HTERT RPE-1 (cell line): Measurements from ENCODE around the gene OR56A5.

Experiments used
- in situ Hi-C: fragments of 300-500 bp; cut with MboI; formaldehyde crosslinking; loops from 4 replicates; pipeline ENCODE4 v1.14.3; 2020; ENCODE audit warnings: low sequenced_read_pairs

Gene OR56A5

GRCh38 chr11:5933116-5933515 lies 35.2 kb downstream of the OR56A5 start:
- in situ Hi-C loops, result no loop called here

- in situ Hi-C loops, result no loop called here
These were observed 35.6 kb downstream of the OR56A5 start for GRCh38 chr11:5932671-5933070.

- in situ Hi-C loops, result no loop called here
These were observed 37.2 kb downstream of the OR56A5 start for GRCh38 chr11:5931061-5931460.

- in situ Hi-C loops, result no loop called here
These were observed 37.7 kb downstream of the OR56A5 start for GRCh38 chr11:5930614-5931013.

GRCh38 chr11:5929571-5930368 lies 38.5 kb downstream of the OR56A5 start:
- in situ Hi-C loops, result no loop called here

GRCh38 chr11:5928811-5929210 lies 39.5 kb downstream of the OR56A5 start:
- in situ Hi-C loops, result no loop called here

- in situ Hi-C loops, result no loop called here
These were observed 40.0 kb downstream of the OR56A5 start for GRCh38 chr11:5928271-5928670.

- in situ Hi-C loops, result no loop called here
These were observed 44.5 kb downstream of the OR56A5 start for GRCh38 chr11:5923794-5924193.

GRCh38 chr11:5923427-5923776 lies 44.9 kb downstream of the OR56A5 start:
- in situ Hi-C loops, result no loop called here

- in situ Hi-C loops, result no loop called here
These were observed 45.4 kb downstream of the OR56A5 start for GRCh38 chr11:5922749-5923426.
